AG04450 (cell line): Measurements from ENCODE around the gene KCNK16. TPM values are rescaled to one million over a fixed set of nuclear protein-coding genes. Genes with fewer than 3 reads are reported as not detected.

ENCODE experiments used
- CTCF ChIA-PET: fragments of 300-600, 350-600 bp; formaldehyde crosslinking; extraction: SDS; loops from one replicate; lab custom pipeline; 2022; ENCODE audit warnings: antibody characterized with exemption, inconsistent platforms; lab: Charles Lee
- POLR2A ChIA-PET: fragments of 350-600 bp; formaldehyde crosslinking; extraction: SDS; loops from one replicate; lab custom pipeline; 2021; ENCODE audit warnings: antibody characterized with exemption, inconsistent platforms; lab: Yijun Ruan, JAX
- DNase-seq: peaks from one replicate; pipeline ENCODE4 v3.0.0-alpha.2; 2011; ENCODE audit warnings: low read depth, low spot score
- H3K27ac ChIP-seq: one replicate; pipeline ENCODE4 v1.5.1; 2012; ENCODE audit warnings: low read depth, low read length, control low read depth
- H3K27me3 ChIP-seq: one replicate; pipeline ENCODE4 v1.6.0; 2012; ENCODE audit warnings: low read length; ENCODE audit not compliant: control insufficient read depth, insufficient read depth
- H3K4me3 ChIP-seq: 2 replicates; pipeline ENCODE4 v1.5.1; 2011; ENCODE audit warnings: mild to moderate bottlenecking, low read depth, low read length, control low read depth
- H3K9me3 ChIP-seq: 2 replicates; pipeline ENCODE4 v1.5.1; 2012; ENCODE audit warnings: low read length; ENCODE audit not compliant: control insufficient read depth, insufficient read depth
- polyA plus RNA-seq: library from polyadenylated mRNA; depleted of rRNA; stranded (reverse); fragments of >200 nt; gene quantifications from 2 replicates; pipeline ENCODE4 v1.2.3, GENCODE V29; 2011
- TF ChIP-seq, protein P1 (sequence below): IDR thresholded peaks from 2 replicates; pipeline ENCODE4 v1.5.1; 2011; ENCODE audit warnings: low read depth, low read length, control low read depth, inconsistent platforms

Gene KCNK16
- polyA plus RNA-seq, 1 experiment = not detected

DNA sequence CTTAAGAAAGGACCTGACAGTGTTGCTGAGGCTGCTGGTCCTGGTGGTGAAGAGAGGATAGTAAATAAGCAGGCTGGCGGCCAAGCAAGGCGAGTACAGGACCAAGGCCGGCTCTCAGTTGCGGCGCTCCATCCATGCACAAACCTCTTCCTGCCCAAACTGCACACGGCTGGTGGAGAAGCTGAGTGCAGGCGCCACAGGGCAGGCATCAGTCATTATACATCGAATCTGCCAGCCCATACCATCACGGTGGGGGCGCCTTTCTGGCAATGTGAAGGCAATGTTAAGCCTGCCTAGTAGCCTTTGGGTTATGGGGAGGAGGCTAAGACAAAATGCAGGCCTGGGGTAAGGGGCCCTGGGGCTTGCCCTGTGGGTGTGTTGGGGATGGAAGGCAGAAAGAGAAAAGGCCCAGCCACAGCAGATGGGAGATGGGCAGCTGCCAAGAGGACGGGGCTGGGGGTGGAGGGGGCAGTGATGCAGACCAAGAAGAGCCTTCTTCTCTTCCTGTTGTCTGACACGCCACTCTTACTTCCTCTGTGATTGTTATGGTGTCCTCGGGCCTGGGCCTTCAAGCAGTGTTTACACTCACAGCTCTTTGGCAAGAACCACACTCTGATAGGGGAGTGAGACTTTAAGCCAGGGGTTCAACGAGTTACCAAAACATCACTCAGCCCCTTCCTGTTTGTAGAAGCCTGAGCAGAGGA is 20.3 kb upstream of the KCNK16 start:
- TF ChIP-seq, protein P1, sequence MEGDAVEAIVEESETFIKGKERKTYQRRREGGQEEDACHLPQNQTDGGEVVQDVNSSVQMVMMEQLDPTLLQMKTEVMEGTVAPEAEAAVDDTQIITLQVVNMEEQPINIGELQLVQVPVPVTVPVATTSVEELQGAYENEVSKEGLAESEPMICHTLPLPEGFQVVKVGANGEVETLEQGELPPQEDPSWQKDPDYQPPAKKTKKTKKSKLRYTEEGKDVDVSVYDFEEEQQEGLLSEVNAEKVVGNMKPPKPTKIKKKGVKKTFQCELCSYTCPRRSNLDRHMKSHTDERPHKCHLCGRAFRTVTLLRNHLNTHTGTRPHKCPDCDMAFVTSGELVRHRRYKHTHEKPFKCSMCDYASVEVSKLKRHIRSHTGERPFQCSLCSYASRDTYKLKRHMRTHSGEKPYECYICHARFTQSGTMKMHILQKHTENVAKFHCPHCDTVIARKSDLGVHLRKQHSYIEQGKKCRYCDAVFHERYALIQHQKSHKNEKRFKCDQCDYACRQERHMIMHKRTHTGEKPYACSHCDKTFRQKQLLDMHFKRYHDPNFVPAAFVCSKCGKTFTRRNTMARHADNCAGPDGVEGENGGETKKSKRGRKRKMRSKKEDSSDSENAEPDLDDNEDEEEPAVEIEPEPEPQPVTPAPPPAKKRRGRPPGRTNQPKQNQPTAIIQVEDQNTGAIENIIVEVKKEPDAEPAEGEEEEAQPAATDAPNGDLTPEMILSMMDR = no peak
- no peak overlapping the region for H3K27ac ChIP-seq
- no peaks in the 10 kb centered on the region for H3K27me3 ChIP-seq
- no peak for DNase-seq
- no peak overlapping the region for H3K4me3 ChIP-seq
- no peaks in the 10 kb centered on the region for H3K9me3 ChIP-seq
- CTCF ChIA-PET = no interaction called here
- POLR2A ChIA-PET = no interaction called here

DNA sequence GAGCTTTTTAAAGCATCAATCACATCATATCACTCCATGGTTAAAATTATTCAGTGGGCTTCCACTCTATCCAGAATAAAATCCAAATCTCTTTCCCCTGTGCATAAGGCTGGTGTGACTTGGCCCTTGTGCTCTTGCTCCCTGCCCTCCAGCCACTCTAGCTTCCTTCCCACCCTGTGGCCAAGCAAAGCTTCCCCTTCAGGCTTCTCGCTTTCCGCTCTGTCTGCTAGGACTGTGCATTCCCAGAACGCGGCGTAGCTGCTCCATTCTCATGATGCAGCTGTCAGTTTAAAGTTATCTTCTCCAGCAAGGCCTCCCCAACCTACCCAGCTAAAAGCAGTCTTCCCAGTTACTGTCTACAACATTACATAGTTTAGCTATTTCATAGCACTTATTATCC is 19.4 kb upstream of the KCNK16 start:
- Histone ChIP-seq H3K27me3 (no peaks in the 10 kb centered on the region), H3K9me3 (no peaks in the 10 kb centered on the region), H3K27ac (no peak overlapping the region), H3K4me3 (no peak overlapping the region)
- DNase-seq = no peak
- ChIA-PET POLR2A (no interaction called here), CTCF (no interaction called here)
- TF ChIP-seq, protein P1 = no peak

DNA sequence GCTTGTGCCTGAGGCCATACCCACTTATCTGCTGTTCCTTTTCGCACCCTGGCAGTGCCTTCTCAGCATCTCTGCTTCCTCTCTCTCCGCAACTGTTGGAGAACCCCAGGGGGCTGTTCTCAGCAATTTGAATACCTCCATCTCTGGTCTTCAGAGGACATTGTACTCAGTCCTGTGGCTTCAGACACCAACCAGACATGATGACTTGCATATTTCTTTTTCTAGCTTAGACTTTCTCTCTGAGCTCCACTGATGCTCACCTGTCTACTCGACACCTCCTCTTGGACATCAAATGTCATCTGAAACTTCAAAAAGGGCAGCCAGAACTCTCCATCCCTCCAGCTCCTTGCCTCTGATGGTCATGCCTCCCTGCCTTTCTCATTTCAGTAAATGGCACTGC is 18.9 kb upstream of the KCNK16 start:
- Histone ChIP-seq H3K27me3 (no peaks in the 10 kb centered on the region), H3K4me3 (no peak overlapping the region), H3K9me3 (no peaks in the 10 kb centered on the region), H3K27ac (no peak overlapping the region)
- ChIA-PET POLR2A (no interaction called here), CTCF (no interaction called here)
- TF ChIP-seq, protein P1 = no peak
- no peak for DNase-seq

DNA sequence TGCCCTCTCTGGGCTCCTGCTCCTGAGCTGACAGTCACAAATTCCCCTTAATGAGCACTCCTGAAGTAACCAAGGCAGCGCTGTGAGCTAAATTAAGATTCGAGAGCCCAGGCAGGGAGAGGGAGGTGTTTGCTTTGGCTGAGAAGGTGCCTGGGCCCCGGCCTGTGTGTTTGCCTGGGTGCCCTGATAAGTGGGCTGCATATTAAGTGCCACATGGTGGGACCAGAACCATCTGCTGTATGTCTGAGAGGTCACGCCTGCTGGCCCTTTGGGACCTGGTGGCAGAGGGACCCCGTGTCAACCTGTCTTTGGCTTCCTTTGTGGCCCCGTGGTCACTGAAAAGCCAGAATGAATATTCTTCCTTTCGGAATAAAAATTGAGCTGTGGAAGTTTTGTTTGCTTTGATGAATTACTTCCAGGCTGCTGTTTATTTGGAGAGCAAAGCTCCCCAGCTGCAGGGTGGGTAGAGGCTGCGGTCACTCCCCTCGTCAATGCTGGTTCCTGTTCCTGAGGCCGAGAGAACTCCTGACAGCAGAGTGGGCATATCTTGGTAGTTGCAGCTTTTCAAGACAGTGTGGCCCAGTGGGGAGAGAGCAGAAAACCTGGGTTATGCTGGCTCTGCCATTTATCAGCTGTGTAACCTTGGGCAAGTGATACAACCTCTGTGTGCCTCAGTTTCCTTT is 17.5 kb upstream of the KCNK16 start:
- Histone ChIP-seq H3K9me3 (no peaks in the 10 kb centered on the region), H3K27ac (no peak overlapping the region), H3K27me3 (no peaks in the 10 kb centered on the region), H3K4me3 (no peak overlapping the region)
- TF ChIP-seq, protein P1 = no peak
- DNase-seq = no peak
- ChIA-PET POLR2A (no interaction called here), CTCF (interaction anchor here (0.5 to 1.9 kb wide), 3 partner anchors 9 to 37 kb away, joined by 3 to 7 read pairs (median 3); no protein-coding TSS in a partner anchor)
